ENCODE measurements around the gene TBCK.

TBCK gene

GRCh38 chr4:106195435-106195950, 120.5 kb downstream of the TBCK start:
- TF ChIP-seq, protein P1, sequence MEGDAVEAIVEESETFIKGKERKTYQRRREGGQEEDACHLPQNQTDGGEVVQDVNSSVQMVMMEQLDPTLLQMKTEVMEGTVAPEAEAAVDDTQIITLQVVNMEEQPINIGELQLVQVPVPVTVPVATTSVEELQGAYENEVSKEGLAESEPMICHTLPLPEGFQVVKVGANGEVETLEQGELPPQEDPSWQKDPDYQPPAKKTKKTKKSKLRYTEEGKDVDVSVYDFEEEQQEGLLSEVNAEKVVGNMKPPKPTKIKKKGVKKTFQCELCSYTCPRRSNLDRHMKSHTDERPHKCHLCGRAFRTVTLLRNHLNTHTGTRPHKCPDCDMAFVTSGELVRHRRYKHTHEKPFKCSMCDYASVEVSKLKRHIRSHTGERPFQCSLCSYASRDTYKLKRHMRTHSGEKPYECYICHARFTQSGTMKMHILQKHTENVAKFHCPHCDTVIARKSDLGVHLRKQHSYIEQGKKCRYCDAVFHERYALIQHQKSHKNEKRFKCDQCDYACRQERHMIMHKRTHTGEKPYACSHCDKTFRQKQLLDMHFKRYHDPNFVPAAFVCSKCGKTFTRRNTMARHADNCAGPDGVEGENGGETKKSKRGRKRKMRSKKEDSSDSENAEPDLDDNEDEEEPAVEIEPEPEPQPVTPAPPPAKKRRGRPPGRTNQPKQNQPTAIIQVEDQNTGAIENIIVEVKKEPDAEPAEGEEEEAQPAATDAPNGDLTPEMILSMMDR (IDR thresholded peaks at IDR 0.05; ENCODE audit: extremely low read depth, insufficient read depth, missing control alignments) = no peak
- in situ Hi-C loops (cut with MboI; ENCODE audit: low pct_unique_long_range_greater_than_20kb, low sequenced_read_pairs, unreplicated experiment) = no loop called here
- no peak for DNase-seq (ENCODE audit: low spot score)

GRCh38 chr4:106194801-106195200, 121.2 kb downstream of the TBCK start:
- TF ChIP-seq, protein P1 (IDR thresholded peaks at IDR 0.05; ENCODE audit: extremely low read depth, insufficient read depth, missing control alignments) = no peak
- no peak for DNase-seq (ENCODE audit: low spot score)
- in situ Hi-C loops (cut with MboI; ENCODE audit: low pct_unique_long_range_greater_than_20kb, low sequenced_read_pairs, unreplicated experiment) = no loop called here

GRCh38 chr4:106192131-106192530, 123.9 kb downstream of the TBCK start:
- in situ Hi-C loops (cut with MboI; ENCODE audit: low pct_unique_long_range_greater_than_20kb, low sequenced_read_pairs, unreplicated experiment) = no loop called here
- TF ChIP-seq, protein P1 (IDR thresholded peaks at IDR 0.05; ENCODE audit: extremely low read depth, insufficient read depth, missing control alignments) = no peak
- DNase-seq (ENCODE audit: low spot score) = no peak

GRCh38 chr4:106186201-106186600, 129.8 kb downstream of the TBCK start:
- in situ Hi-C loops (cut with MboI; ENCODE audit: low pct_unique_long_range_greater_than_20kb, low sequenced_read_pairs, unreplicated experiment) = no loop called here
- DNase-seq (ENCODE audit: low spot score) = no peak
- TF ChIP-seq, protein P1 (IDR thresholded peaks at IDR 0.05; ENCODE audit: extremely low read depth, insufficient read depth, missing control alignments) = no peak

- in situ Hi-C loops (cut with MboI; ENCODE audit: low pct_unique_long_range_greater_than_20kb, low sequenced_read_pairs, unreplicated experiment) = no loop called here
- DNase-seq (ENCODE audit: low spot score) = no peak
Observed at GRCh38 chr4:106183551-106183950, 132.5 kb downstream of the TBCK start.

GRCh38 chr4:106172861-106173260, 143.1 kb downstream of the TBCK start:
- in situ Hi-C loops (cut with MboI; ENCODE audit: low pct_unique_long_range_greater_than_20kb, low sequenced_read_pairs, unreplicated experiment) = no loop called here
- DNase-seq (ENCODE audit: low spot score) = no peak
- TF ChIP-seq, protein P1 (IDR thresholded peaks at IDR 0.05; ENCODE audit: extremely low read depth, insufficient read depth, missing control alignments) = no peak

More at GRCh38 chr4:106183551-106183950, 132.5 kb downstream of the TBCK start:
- TF ChIP-seq, protein P1 (IDR thresholded peaks at IDR 0.05; ENCODE audit: extremely low read depth, insufficient read depth, missing control alignments) = no peak
